ENCODE data around the gene LRP8. TPM values are rescaled to one million over a fixed set of nuclear protein-coding genes. Genes with fewer than 3 reads are reported as not detected.
A peak's percentile ranks its signal among the peaks of the same experiment; 100 is the strongest.

LRP8 gene
- total and polyA plus RNA-seq, 2 of the 13 experiments (the other 11 are each of a cell fraction or from before 2014, with no cell fraction given), result 17.3 to 17.4 TPM

- TF ChIP-seq GMEB2 (CRISPR knock-in tag; IDR thresholded peaks at IDR 0.05; ENCODE audit: low read depth), result peak; percentile 84
- TF ChIP-seq ZNF20 (CRISPR knock-in tag; IDR thresholded peaks at IDR 0.05), result no peak
- no peak for TF ChIP-seq ZNF484 (CRISPR knock-in tag; IDR thresholded peaks at IDR 0.05; ENCODE audit: borderline replicate concordance, low read depth)
- TF ChIP-seq ZC3H4 (CRISPR knock-in tag; IDR thresholded peaks at IDR 0.05; ENCODE audit: borderline replicate concordance), result no peak
- no peak for TF ChIP-seq ZNF552 (CRISPR knock-in tag; IDR thresholded peaks at IDR 0.05; ENCODE audit: borderline replicate concordance)
- no peak for TF ChIP-seq ZNF337 (CRISPR knock-in tag; IDR thresholded peaks at IDR 0.05; ENCODE audit: borderline replicate concordance, low read depth)
- TF ChIP-seq RFX3 (CRISPR knock-in tag; IDR thresholded peaks at IDR 0.05), result 0 out of 2 replicates have a peak, but pooled peaks have one; percentile 17
- TF ChIP-seq GPN1 (CRISPR knock-in tag; IDR thresholded peaks at IDR 0.05; ENCODE audit: borderline replicate concordance), result no peak
- TF ChIP-seq ARID2 (CRISPR knock-in tag; IDR thresholded peaks at IDR 0.05; ENCODE audit: borderline replicate concordance), result no peak
- TF ChIP-seq TFDP1 (CRISPR knock-in tag; IDR thresholded peaks at IDR 0.05; ENCODE audit: borderline replicate concordance), result peak; percentile 69; the same call in 1 of the 2 replicates
- peak; percentile 81; the same call in 1 of the 2 replicates for TF ChIP-seq ZNF563 (CRISPR knock-in tag; IDR thresholded peaks at IDR 0.05)
- no peak for TF ChIP-seq ZNF207 (IDR thresholded peaks at IDR 0.05; ENCODE audit: borderline replicate concordance)
- TF ChIP-seq ZMYM3 (CRISPR knock-in tag; IDR thresholded peaks at IDR 0.05), result no peak
- TF ChIP-seq PHF8 (CRISPR knock-in tag; IDR thresholded peaks at IDR 0.05), result peak; percentile 96
- TF ChIP-seq ZNF550 (CRISPR knock-in tag; IDR thresholded peaks at IDR 0.05; ENCODE audit: borderline replicate concordance), result no peak; the same call in 1 of the 2 replicates
- TF ChIP-seq HMG20B (CRISPR knock-in tag; conservative IDR thresholded peaks at IDR 0.05), result no peak
- TF ChIP-seq ZNF780A (CRISPR knock-in tag; IDR thresholded peaks at IDR 0.05), result no peak
- TF ChIP-seq ATF4 (CRISPR knock-in tag; IDR thresholded peaks at IDR 0.05), result peak in 1 of 2 experiments; percentile 87; a peak in 2 of 4 replicates
- no peak for TF ChIP-seq GFI1 (CRISPR knock-in tag; IDR thresholded peaks at IDR 0.05; ENCODE audit: borderline replicate concordance)
- no peak for TF ChIP-seq ZBTB39 (CRISPR knock-in tag; IDR thresholded peaks at IDR 0.05)
- TF ChIP-seq ZFP90 (CRISPR knock-in tag; IDR thresholded peaks at IDR 0.05; ENCODE audit: borderline replicate concordance), result no peak; the same call in 1 of the 2 replicates
- TF ChIP-seq THYN1 (CRISPR knock-in tag; IDR thresholded peaks at IDR 0.05; ENCODE audit: borderline replicate concordance, low read depth), result no peak
Observed at GRCh38 chr1:53238197-53239155, 89.4 kb downstream of the LRP8 start, which contains the start of gene MAGOH (continued).
